ENCODE measurements around the gene TM9SF1.
"Not testable (repeated sequence)": the region's sequence is repeated elsewhere in the genome, so short reads cannot be mapped to it uniquely, and the experiment has no call there.

Gene TM9SF1

GRCh38 chr14:24224618-24225071, 29.4 kb upstream of the TM9SF1 start:
- no peak for DNase-seq

DNA sequence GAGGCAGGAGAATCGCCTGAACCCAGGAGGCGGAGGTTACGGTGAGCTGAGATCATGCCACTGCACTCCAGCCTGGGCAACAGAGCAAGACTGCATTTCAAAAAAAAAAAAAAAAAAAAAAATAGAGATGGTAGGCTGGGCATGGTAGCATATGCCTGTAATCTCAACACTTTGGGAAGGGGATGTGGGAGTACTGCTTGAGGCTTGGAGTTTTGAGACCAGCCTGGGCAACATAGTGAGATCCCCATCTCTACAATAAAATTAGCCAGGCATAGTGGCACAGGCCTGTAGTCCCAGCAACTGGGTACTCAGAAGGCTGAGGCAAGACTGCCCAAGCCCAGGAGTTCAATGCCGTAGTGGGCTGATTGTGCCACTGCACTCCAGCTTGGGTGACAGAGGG, 27.7 kb upstream of the TM9SF1 start:
- DNase-seq: not testable (repeated sequence)

DNA sequence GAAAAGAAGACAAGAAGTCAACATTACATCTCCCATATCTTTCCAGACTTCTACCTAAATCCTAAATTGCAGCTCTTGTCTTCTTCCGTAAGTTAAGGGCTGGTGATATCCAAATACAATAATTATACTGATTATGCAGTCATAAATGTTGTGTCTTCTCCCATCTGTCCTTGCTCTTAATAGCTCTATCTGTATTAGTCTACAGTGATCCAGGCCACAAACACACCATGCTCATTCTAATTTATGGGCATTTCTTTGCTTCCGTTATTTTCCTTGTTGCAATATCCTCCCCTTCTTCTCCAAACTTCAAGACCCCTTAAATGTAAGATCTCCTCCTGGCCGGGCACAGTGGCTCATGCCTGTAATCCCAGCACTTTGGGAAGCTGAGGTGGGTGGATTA, 24.3 kb upstream of the TM9SF1 start:
- DNase-seq: no peak

DNA sequence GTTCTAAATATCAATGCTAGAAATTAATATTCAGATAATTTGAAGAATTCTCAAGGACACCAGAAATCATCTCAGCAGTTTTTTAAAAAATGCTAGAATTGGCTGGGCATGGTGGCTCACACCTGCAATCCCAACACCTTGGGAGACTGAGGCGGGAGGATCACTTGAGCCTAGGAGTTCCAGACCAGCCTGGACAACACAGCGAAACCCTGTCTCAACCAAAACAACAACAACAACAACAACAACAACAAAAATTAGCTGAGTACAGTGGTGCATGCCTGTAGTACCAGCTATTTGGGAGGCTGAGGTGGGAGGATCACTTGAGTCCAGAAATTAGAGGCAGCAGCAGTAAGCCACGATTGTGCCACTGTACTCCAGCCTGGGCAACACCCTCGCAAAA, 23.8 kb upstream of the TM9SF1 start:
- no peak for DNase-seq

GRCh38 chr14:24216876-24217275, 21.6 kb upstream of the TM9SF1 start:
- DNase-seq: not testable (repeated sequence)

DNA sequence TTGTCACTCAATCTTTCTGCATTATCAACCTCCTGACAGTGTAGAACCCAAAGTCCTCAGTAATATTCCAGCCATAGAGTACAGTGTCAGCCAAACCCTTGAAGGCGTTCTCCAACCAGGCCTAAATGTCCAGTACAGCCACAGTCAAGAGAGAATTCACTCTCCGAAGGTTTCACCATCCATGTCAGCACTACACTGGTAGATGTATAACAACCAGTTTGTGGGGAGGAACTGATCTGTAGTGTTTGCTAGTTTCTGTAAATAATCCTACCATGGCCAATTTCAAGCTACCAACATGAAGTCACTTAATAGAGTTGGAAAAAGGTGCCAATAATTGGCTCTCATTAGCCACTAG, 21.1 kb upstream of the TM9SF1 start:
- DNase-seq: no peak

- DNase-seq: peak; percentile 90
These were observed 20.5 kb upstream of the TM9SF1 start, which contains the start of gene MDP1 for GRCh38 chr14:24215495-24216344. MDP1 (minus strand) TSS chr14:24216066; CDS start chr14:24215955, 111 bp downstream.

- DNase-seq: no peak
These were observed 18.8 kb upstream of the TM9SF1 start for GRCh38 chr14:24213866-24214662.

GRCh38 chr14:24212924-24213865, 18.0 kb upstream of the TM9SF1 start, which contains the start of gene CHMP4A:
CHMP4A (minus strand) TSS chr14:24213488; CDS start chr14:24213439, 49 bp downstream.
- peak; percentile 97 for DNase-seq

DNA sequence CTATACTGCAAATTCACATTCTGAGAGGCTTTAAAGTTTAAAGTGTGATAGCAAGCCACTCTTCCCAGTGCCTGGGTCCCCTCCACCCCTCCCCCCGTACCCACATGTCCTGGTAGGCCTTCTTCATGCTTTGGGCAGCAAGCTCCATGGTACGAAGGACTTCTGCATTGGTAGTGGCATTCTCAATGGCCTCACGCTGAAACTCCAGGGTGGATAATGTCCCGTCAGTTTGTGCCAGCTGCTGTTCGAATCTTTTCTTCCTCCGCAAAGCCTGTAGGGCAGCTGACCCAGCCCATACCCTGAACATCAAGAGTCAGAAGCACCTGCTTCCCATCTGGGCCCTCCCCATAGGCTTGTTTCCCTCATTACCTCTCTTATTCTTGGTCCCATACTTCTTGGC, 16.1 kb upstream of the TM9SF1 start:
- no peak for DNase-seq

- no peak for DNase-seq
These were observed 12.4 kb upstream of the TM9SF1 start for GRCh38 chr14:24207625-24208024.

DNA sequence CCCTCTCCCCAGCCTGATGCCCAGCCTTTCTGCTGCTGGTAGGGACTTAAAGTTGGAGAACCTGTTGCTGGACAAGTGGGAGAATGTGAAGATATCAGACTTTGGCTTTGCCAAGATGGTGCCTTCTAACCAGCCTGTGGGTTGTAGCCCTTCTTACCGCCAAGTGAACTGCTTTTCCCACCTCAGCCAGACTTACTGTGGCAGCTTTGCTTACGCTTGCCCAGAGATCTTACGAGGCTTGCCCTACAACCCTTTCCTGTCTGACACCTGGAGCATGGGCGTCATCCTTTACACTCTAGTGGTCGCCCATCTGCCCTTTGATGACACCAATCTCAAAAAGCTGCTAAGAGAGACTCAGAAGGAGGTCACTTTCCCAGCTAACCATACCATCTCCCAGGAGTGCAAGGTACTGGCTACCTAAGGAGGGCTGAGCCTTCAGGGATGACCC, 11.9 kb upstream of the TM9SF1 start:
- peak; percentile 36 for DNase-seq

GRCh38 chr14:24206260-24207103, 11.2 kb upstream of the TM9SF1 start:
- DNase-seq: no peak

DNA sequence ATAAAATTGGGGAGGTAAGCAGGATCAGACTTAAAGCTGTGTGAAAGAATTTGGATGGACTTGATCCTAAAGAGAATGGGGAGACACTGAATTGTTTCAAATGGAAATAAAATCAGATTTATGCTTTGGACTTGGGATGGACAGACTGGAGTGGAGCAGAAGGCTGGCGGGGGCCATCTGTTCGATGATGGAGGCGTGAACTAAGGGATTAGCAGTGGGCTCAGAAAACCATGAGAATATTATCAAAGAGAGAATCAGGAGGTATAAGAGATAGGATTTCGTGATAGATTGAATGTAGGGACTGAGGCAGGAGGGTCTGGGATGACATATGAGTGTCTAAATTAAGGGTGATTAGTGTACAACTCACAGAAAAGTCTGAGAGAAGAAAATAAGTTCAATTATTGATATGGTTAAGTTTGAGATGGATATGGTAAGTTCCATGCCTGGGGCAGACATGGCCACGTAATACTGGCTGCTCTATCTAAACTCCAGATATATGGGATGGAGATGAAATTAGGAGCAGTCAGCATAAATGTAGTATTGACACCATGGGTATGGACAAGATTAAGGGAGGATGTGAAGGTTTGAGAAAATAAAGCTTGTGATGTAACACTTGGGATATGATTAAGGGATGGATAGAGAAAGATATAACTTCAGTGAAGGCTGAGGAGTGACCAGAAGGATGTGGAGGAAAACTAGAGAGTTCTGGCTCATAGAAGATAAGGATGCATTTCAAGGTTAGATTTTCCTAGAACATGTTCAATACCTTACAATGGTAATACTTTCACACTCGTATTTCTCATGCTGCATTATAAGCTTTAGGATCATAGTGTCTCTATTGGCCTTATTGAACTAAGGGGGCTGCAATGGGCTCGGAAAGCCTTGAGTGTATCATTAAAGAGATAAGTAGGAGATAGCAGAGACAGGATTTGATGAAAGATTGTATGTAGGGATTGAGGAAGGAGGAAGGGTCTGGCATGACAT, 9.2 kb upstream of the TM9SF1 start:
- DNase-seq: no peak

DNA sequence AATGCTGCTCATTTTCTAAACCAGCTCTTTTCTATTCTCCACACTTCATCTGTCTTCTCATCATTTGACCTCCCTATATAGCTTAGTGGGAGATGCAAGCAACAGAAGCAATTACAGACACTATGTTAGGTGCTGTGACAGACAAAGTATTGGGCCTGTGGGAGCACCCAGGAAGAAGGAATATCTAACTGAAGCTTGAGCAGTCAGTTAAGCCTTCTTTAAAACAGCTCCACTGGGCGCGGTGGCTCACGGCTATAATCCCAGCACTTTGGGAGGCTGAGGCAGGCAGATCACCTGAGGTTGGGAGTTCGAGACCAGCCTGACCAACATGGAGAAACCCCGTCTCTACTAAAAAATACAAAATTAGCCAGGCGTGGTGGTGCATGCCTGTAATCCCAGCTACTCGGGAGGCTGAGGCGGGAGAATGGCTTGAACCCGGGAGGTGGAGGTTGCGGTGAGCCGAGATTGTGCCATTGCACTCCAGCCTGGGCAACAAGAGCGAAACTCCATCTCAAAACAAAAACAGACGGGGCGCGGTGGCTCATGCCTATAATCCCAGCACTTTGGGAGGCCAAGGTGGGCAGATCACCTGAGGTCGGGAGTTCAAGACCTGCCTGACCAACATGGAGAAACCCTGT, 8.1 kb upstream of the TM9SF1 start:
- not testable (repeated sequence) for DNase-seq

DNA sequence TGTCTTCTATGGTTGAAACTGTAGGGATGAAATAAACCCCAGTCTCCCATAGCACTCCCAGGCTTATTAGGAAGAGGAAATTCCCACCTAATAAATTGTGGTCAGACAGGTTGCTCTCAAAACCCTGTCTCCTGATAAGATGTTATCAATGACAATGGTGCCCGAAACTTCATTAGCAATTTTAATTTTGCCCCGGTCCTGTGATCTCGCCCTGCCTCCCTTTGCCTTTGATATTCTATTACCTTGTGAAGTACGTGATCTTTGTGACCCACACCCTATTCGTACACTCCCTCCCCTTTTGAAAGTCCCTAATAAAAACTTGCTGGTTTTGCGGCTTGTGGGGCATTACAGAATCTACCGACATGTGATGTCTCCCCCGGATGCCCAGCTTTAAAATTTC, 7.3 kb upstream of the TM9SF1 start:
- DNase-seq: not testable (repeated sequence)

- no peak for DNase-seq
These were observed 3.7 kb upstream of the TM9SF1 start for GRCh38 chr14:24198814-24199524.

DNA sequence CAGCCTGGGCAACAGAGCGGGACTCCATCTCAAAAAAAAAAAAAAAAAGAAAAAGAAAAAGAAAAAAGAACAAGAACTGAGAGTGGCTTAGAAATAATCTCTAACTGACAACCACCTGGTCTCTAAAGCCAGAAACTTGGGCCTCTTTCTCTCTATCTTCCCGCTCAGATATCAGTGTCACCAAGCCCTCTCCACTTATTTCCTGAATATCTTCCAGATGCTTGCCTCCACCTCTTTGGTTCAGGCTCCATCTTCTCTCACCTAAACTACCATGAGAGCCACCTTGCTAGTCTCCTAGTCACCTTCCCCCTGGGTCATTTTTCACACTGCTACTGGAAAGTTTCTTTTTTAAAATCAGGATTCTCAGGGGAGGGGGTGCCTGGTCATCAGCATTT, 1.8 kb upstream of the TM9SF1 start:
- no peak for DNase-seq
